ENCODE results near the gene ETHE1.

ETHE1 gene

GRCh38 chr19:43489310-43489709 lies 37.7 kb downstream of the ETHE1 start:
- TF ChIP-seq CTCF (IDR thresholded peaks at IDR 0.05): no peak

- no peak for TF ChIP-seq CTCF (IDR thresholded peaks at IDR 0.05)
Observed at GRCh38 chr19:43488179-43488578, 38.8 kb downstream of the ETHE1 start.

- no peak for TF ChIP-seq CTCF (IDR thresholded peaks at IDR 0.05)
Observed at GRCh38 chr19:43486412-43486811, 40.6 kb downstream of the ETHE1 start.

- no peak for TF ChIP-seq CTCF (IDR thresholded peaks at IDR 0.05)
Observed at GRCh38 chr19:43485951-43486350, 41.0 kb downstream of the ETHE1 start.

- TF ChIP-seq CTCF (IDR thresholded peaks at IDR 0.05): no peak
Observed at GRCh38 chr19:43483281-43483680, 43.7 kb downstream of the ETHE1 start.

- TF ChIP-seq CTCF (IDR thresholded peaks at IDR 0.05): no peak
Observed at GRCh38 chr19:43482193-43482592, 44.8 kb downstream of the ETHE1 start.

- TF ChIP-seq CTCF (IDR thresholded peaks at IDR 0.05): no peak
Observed at GRCh38 chr19:43481701-43482100, 45.3 kb downstream of the ETHE1 start.

GRCh38 chr19:43480574-43480973 lies 46.4 kb downstream of the ETHE1 start:
- TF ChIP-seq CTCF (IDR thresholded peaks at IDR 0.05): no peak
